A673 (cell line): ENCODE data around the gene KRTAP26-1. TPM values are rescaled to one million over a fixed set of nuclear protein-coding genes. Genes with fewer than 3 reads are reported as not detected.

Source experiments
- BruUV-seq: library from RNA; stranded (reverse); fragments of 400-500 nt; replicated peaks from 2 replicates; lab custom pipeline; 2021; lab: Mats Ljungman, UMichigan
- CTCF ChIA-PET: fragments of 300-600 bp; sonication (Branson Sonifier 250); formaldehyde crosslinking; loops from one replicate; lab custom pipeline; 2022; ENCODE audit warnings: antibody characterized with exemption; lab: Charles Lee
- POLR2A ChIA-PET: fragments of 300-600 bp; sonication (Branson Sonifier 250); formaldehyde crosslinking; loops from one replicate; lab custom pipeline; 2022; ENCODE audit warnings: antibody characterized with exemption; ENCODE audit not compliant: low non-redundant PET; lab: Charles Lee
- DNase-seq: peaks from one replicate; pipeline ENCODE4 v3.0.0-alpha.2; 2015; ENCODE audit warnings: low spot score
- H3K27ac ChIP-seq: fragments of 200-600 bp; sonication (generic); 2 replicates; pipeline ENCODE4 v1.5.1; 2016; ENCODE audit warnings: mixed run types, low read depth, mild to moderate bottlenecking, mixed read lengths, antibody characterized with exemption, low read length; ENCODE audit not compliant: poor library complexity, severe bottlenecking
- H3K27me3 ChIP-seq: fragments of 200-600 bp; sonication (generic); replicated peaks from 2 replicates; pipeline ENCODE4 v1.6.1; 2017; ENCODE audit warnings: mixed run types, low read depth, mild to moderate bottlenecking, mixed read lengths, antibody characterized with exemption, low read length; ENCODE audit not compliant: insufficient read depth, poor library complexity
- H3K36me3 ChIP-seq: fragments of 200-600 bp; sonication (generic); 2 replicates; pipeline ENCODE4 v1.6.1; 2016; ENCODE audit warnings: mixed run types, mild to moderate bottlenecking, mixed read lengths, antibody characterized with exemption, low read length; ENCODE audit not compliant: insufficient read depth, poor library complexity, severe bottlenecking
- H3K4me1 ChIP-seq: fragments of 200-600 bp; sonication (generic); 2 replicates; pipeline ENCODE4 v1.6.1; 2017; ENCODE audit warnings: mixed run types, mild to moderate bottlenecking, mixed read lengths, antibody characterized with exemption, low read length; ENCODE audit not compliant: insufficient read depth, poor library complexity, severe bottlenecking
- H3K4me3 ChIP-seq: fragments of 200-600 bp; sonication (generic); 2 replicates; pipeline ENCODE4 v1.5.1; 2016; ENCODE audit warnings: low read depth, mixed run types, mild to moderate bottlenecking, mixed read lengths, low read length; ENCODE audit not compliant: poor library complexity, severe bottlenecking
- H3K9me3 ChIP-seq: fragments of 200-600 bp; sonication (generic); 2 replicates; pipeline ENCODE4 v1.6.1; 2016; ENCODE audit warnings: mixed run types, low read depth, mild to moderate bottlenecking, mixed read lengths, antibody characterized with exemption, low read length; ENCODE audit not compliant: poor library complexity, severe bottlenecking
- EZH2 ChIP-seq: fragments of 200-600 bp; sonication (generic); IDR thresholded peaks from 2 replicates; pipeline ENCODE4 v1.6.1; 2017; ENCODE audit warnings: borderline replicate concordance, low read depth, mild to moderate bottlenecking, mixed read lengths, antibody characterized with exemption, low read length; ENCODE audit not compliant: poor library complexity, severe bottlenecking
- intact Hi-C: fragments of 100-400 bp; cut with micrococcal nuclease; formaldehyde crosslinking; loops from one replicate; pipeline ENCODE4 v1.10.0; 2022; ENCODE audit not compliant: unreplicated experiment
- total RNA-seq: library from RNA; stranded (reverse); gene quantifications from 2 replicates; pipeline ENCODE4 v1.2.3, GENCODE V29; 2021
- TF ChIP-seq, protein P1 (sequence below): fragments of 300-800, 200-600 bp; sonication (generic); conservative IDR thresholded peaks from 2 replicates; pipeline ENCODE4 v1.5.1; 2017; ENCODE audit warnings: low read depth, mild to moderate bottlenecking, antibody characterized with exemption, low read length, moderate library complexity, mixed read lengths

Gene KRTAP26-1
- total RNA-seq, 1 experiment from 2014 or later = not detected

DNA sequence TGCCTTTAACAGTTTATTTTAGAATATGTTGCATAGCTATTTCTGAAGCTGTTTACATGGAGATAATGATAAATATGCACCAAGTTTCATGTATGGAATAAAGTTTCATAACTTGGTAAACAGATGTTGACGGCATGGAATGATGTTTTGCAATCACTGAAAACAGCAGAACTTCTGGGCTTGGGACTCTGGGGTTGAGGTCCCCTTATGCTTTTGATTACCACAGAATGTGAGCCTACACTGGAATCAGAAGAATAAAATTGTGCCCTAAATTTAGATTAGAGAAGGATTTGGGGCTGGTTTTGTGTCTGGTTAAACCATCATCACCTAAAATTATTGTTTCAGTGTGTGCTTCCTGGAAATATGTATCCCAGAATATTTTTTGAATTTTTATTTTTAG is 48.5 kb downstream of the KRTAP26-1 start:
- H3K36me3 ChIP-seq = no peaks in the 10 kb centered on the region
- BruUV-seq = no TSS peak
- no peaks in the 10 kb centered on the region for H3K9me3 ChIP-seq
- no peaks in the 10 kb centered on the region for H3K4me1 ChIP-seq
- intact Hi-C loops = no loop called here
- H3K27me3 ChIP-seq = no peaks in the 10 kb centered on the region
- DNase-seq = no peak
- CTCF ChIA-PET = no interaction called here
- POLR2A ChIA-PET = no interaction called here
- no peak for TF ChIP-seq EZH2
- TF ChIP-seq, protein P1, sequence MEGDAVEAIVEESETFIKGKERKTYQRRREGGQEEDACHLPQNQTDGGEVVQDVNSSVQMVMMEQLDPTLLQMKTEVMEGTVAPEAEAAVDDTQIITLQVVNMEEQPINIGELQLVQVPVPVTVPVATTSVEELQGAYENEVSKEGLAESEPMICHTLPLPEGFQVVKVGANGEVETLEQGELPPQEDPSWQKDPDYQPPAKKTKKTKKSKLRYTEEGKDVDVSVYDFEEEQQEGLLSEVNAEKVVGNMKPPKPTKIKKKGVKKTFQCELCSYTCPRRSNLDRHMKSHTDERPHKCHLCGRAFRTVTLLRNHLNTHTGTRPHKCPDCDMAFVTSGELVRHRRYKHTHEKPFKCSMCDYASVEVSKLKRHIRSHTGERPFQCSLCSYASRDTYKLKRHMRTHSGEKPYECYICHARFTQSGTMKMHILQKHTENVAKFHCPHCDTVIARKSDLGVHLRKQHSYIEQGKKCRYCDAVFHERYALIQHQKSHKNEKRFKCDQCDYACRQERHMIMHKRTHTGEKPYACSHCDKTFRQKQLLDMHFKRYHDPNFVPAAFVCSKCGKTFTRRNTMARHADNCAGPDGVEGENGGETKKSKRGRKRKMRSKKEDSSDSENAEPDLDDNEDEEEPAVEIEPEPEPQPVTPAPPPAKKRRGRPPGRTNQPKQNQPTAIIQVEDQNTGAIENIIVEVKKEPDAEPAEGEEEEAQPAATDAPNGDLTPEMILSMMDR = no peak
- H3K27ac ChIP-seq = no peak overlapping the region
- H3K4me3 ChIP-seq = no peak overlapping the region

DNA sequence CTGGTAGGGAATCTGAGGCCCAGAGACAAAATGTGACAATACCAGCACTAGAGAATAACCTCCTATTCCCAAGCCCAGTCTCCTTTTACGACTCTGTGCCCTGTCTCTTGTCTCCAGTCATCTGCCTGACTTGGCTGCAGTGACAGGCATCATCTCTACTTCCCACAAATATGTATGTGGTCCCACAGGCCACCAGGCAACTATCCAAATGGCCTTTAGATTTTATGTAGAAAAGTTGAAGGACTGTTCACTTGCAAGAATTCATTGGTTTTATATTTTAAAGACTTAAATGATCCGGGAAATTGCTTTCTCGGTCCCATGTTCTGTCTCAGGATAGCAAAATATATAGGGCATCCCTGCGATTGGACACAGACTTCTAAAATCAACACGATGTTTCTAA is 49.0 kb downstream of the KRTAP26-1 start:
- Histone ChIP-seq H3K4me3 (no peak overlapping the region), H3K4me1 (no peaks in the 10 kb centered on the region), H3K27ac (no peak overlapping the region), H3K36me3 (no peaks in the 10 kb centered on the region), H3K27me3 (no peaks in the 10 kb centered on the region), H3K9me3 (no peaks in the 10 kb centered on the region)
- no TSS peak for BruUV-seq
- no peak for DNase-seq
- intact Hi-C loops = no loop called here
- POLR2A ChIA-PET = no interaction called here
- TF ChIP-seq EZH2 = no peak
- TF ChIP-seq, protein P1 = no peak
- CTCF ChIA-PET = no interaction called here

DNA sequence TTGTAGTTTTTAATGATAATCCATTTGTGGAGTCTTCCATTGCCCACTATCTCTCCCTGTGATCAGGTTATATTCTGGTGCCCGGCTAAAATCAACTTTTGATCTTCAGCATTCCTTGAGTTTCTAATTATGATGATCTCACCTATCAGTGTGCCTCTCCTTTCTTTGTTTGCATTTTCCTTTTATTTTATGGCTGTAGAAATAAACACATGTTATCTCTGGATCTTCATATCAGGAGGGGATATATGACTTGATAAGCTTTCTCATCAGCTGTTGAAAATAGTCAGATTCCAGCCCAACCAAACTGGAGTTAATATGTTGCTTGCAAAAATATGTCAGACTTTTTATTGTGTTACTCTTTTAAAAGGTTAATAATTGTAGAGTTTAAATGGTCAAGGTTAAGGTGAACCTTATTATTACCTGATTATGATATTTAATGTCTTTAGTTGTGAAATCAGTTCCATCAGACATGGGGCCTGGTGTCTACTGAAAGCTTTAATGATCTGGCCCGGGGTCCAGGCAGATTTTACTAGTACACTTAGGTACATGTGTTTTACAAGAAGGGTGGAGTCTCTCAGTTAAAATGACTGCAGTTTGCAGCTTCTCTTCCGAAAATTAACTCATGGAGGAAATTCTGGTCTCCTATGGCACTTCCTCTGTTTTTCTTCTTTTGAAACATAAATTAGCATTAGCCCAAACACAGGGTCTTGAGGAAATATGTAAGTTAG is 50.1 kb downstream of the KRTAP26-1 start:
- BruUV-seq = no TSS peak
- no peak for TF ChIP-seq EZH2
- TF ChIP-seq, protein P1 = no peak
- CTCF ChIA-PET = no interaction called here
- H3K27me3 ChIP-seq = no peaks in the 10 kb centered on the region
- POLR2A ChIA-PET = interaction anchor here (0.5 kb wide), 1 partner anchor 278 kb away, joined by 21 read pairs; no protein-coding TSS in a partner anchor
- no peak overlapping the region for H3K27ac ChIP-seq
- H3K4me1 ChIP-seq = no peaks in the 10 kb centered on the region
- intact Hi-C loops = no loop called here
- H3K4me3 ChIP-seq = no peak overlapping the region
- no peaks in the 10 kb centered on the region for H3K9me3 ChIP-seq
- no peaks in the 10 kb centered on the region for H3K36me3 ChIP-seq
- DNase-seq = no peak

Other genes starting within 250 kb of the KRTAP26-1 start
- gene CLDN17, start 153.5 kb downstream of the KRTAP26-1 start, total RNA-seq = not detected in 2 replicates
- not detected in 2 replicates for gene CLDN8, start 104.2 kb downstream of the KRTAP26-1 start, total RNA-seq
- not detected in 2 replicates for gene KRTAP24-1, start 37.4 kb downstream of the KRTAP26-1 start, total RNA-seq
- gene KRTAP25-1, start 30.8 kb downstream of the KRTAP26-1 start, total RNA-seq = not detected in 2 replicates
- gene KRTAP27-1, start 17.4 kb upstream of the KRTAP26-1 start, total RNA-seq = not detected in 2 replicates
- gene KRTAP23-1, start 28.3 kb upstream of the KRTAP26-1 start, total RNA-seq = not detected in 2 replicates
- gene KRTAP13-2, start 52.0 kb upstream of the KRTAP26-1 start, total RNA-seq = not detected in 2 replicates
- not detected in 2 replicates for gene KRTAP13-1, start 75.7 kb upstream of the KRTAP26-1 start, total RNA-seq
- not detected in 2 replicates for gene KRTAP13-3, start 105.6 kb upstream of the KRTAP26-1 start, total RNA-seq
- not detected in 2 replicates for gene KRTAP13-4, start 109.9 kb upstream of the KRTAP26-1 start, total RNA-seq
- not detected in 2 replicates for gene KRTAP15-1, start 120.0 kb upstream of the KRTAP26-1 start, total RNA-seq
- gene KRTAP19-1, start 160.1 kb upstream of the KRTAP26-1 start, total RNA-seq = not detected in 2 replicates
- not detected in 2 replicates for gene KRTAP19-2, start 167.1 kb upstream of the KRTAP26-1 start, total RNA-seq
- not detected in 2 replicates for gene KRTAP19-3, start 171.7 kb upstream of the KRTAP26-1 start, total RNA-seq
- gene KRTAP19-4, start 176.8 kb upstream of the KRTAP26-1 start, total RNA-seq = not detected in 2 replicates
- gene KRTAP19-5, start 181.8 kb upstream of the KRTAP26-1 start, total RNA-seq = not detected in 2 replicates
- gene KRTAP19-6, start 221.5 kb upstream of the KRTAP26-1 start, total RNA-seq = not detected in 2 replicates
- gene KRTAP19-7, start 241.0 kb upstream of the KRTAP26-1 start, total RNA-seq = not detected in 2 replicates